Testis (tissue), 2 donors: Measurements from ENCODE around the gene TMEM191C.
"Not testable (repeated sequence)": the region's sequence is repeated elsewhere in the genome, so short reads cannot be mapped to it uniquely, and the experiment has no call there.

Experiments used
- CTCF ChIP-seq, 3 experiments: fragments of 450-650 bp in 2 of 3; fragments of 200-600 bp in 1 of 3; sonication (generic) in 1 of 3; IDR thresholded peaks; one replicate each; pipeline ENCODE4 v1.5.1; 2016 to 2019; ENCODE audit warnings: antibody characterized with exemption in 3 of 3, mild to moderate bottlenecking in 2 of 3, moderate library complexity in 1 of 3
- POLR2A ChIP-seq: fragments of 450-650 bp; IDR thresholded peaks from one replicate; pipeline ENCODE4 v1.6.1; 2017; ENCODE audit warnings: antibody characterized with exemption, mild to moderate bottlenecking, moderate library complexity

DNA sequence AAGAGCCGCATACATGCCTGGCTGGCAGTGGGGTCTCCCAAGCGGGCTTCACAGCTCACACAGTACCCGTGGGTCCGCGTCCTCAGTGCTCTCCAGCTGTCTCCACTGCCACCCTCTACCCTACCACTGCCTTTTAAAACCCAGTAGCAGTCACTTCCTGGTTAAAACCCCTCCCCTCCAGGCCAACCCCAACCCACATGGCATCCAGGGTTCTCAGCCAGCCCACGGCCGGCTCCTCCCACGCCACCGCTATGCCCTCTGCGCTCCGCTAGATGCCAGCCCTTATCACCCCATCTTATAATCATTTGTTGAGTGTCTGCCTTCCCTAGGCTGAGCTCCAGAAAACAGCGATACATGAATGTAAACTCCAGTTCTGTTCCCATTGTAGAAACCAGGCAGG lies 46.9 kb downstream of the TMEM191C start:
- TF ChIP-seq CTCF (IDR thresholded peaks at IDR 0.05); POLR2A: not testable (repeated sequence)
